ENCODE data around the gene CNTROB.
A peak's percentile ranks its signal among the peaks of the same experiment; 100 is the strongest.

Gene CNTROB, protein sequence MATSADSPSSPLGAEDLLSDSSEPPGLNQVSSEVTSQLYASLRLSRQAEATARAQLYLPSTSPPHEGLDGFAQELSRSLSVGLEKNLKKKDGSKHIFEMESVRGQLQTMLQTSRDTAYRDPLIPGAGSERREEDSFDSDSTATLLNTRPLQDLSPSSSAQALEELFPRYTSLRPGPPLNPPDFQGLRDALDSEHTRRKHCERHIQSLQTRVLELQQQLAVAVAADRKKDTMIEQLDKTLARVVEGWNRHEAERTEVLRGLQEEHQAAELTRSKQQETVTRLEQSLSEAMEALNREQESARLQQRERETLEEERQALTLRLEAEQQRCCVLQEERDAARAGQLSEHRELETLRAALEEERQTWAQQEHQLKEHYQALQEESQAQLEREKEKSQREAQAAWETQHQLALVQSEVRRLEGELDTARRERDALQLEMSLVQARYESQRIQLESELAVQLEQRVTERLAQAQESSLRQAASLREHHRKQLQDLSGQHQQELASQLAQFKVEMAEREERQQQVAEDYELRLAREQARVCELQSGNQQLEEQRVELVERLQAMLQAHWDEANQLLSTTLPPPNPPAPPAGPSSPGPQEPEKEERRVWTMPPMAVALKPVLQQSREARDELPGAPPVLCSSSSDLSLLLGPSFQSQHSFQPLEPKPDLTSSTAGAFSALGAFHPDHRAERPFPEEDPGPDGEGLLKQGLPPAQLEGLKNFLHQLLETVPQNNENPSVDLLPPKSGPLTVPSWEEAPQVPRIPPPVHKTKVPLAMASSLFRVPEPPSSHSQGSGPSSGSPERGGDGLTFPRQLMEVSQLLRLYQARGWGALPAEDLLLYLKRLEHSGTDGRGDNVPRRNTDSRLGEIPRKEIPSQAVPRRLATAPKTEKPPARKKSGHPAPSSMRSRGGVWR

GRCh38 chr17:7931709-7932482 is at the start of gene CNTROB, which contains the start of gene TRAPPC1:
Gene CNTROB (plus strand): TSS chr17:7932206. CDS start chr17:7933080, 874 bp downstream.
Gene TRAPPC1 (minus strand): TSS chr17:7931946. CDS start chr17:7931829, 117 bp downstream.
- peak; percentile 68 for DNase-seq

DNA sequence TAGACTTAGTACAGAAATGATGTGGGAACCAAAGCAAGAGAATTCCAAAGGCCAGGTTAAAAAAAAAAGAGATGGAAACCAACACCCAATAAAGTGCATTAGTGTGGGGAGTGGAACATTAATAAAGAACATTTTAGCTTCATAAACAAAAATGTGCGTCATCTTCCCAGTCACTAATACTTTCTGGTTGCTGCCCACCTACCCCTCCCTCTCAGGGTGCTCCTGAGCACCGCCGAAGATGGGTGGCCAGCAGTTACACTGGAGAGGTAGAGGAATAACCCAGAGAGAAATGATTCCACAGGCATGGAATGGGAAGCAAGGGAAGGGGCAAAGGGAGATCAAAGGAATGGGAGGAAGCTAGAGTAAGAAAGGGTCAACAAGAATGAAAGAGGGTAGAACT is 49.4 kb upstream of the CNTROB start:
- no peak for DNase-seq

GRCh38 chr17:7883781-7884386 is 48.1 kb upstream of the CNTROB start:
- no peak for DNase-seq

GRCh38 chr17:7884581-7885366 is 47.2 kb upstream of the CNTROB start:
- no peak for DNase-seq

DNA sequence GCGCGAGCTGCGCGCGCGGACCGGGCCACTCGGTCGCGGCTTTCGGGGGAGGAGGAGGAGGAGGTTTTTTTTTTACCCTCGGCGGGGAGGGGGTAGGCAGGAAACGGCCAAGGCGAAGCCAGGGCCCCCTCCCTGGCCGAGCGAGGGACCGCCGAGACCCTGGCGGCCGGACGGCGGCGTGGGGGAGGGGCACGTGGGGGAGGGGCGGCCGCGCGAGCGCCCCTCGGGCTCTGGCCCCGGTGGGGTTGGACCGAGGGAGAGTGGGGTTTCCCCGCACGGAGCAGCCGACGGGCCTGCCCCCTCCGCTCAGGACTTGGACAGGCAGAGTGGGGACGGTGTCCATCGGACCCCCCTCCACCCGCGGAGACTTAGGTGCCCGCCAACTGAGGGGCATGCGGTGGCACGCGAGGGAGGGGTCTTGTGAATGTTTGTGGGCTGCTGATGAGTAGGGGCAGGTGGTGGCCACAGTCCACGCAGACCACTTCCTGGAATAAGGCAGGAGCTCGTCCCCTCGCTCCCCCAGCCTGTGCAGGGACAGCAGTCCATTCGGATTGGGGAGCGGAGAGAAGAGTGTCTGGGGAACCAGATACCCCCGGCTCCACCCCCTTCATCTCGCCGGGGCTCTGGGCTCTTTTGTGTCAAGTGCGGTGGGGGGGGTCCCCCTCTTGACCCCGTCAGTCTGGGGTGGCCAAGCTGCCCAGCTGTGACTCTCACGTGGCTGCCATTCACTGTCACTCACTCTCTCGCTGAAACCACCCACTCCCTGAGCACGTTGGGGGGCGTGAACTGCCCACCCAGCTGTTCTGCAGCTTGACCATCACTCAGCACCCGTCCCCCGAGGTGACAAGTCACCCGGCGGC is 46.4 kb upstream of the CNTROB start:
- no peak for DNase-seq

- DNase-seq = peak; percentile 25
These were observed 45.6 kb upstream of the CNTROB start for GRCh38 chr17:7886227-7887037.

- no peak for DNase-seq
These were observed 44.9 kb upstream of the CNTROB start for GRCh38 chr17:7887038-7887481.

- peak; percentile 71 for DNase-seq
These were observed 44.4 kb upstream of the CNTROB start for GRCh38 chr17:7887482-7888183.

GRCh38 chr17:7888184-7888920 is 43.7 kb upstream of the CNTROB start, which contains the start of gene CHD3:
Gene CHD3 (plus strand): TSS chr17:7888789. CDS start chr17:7889001, 212 bp downstream.
- DNase-seq = no peak

- peak; percentile 73 for DNase-seq
These were observed 42.6 kb upstream of the CNTROB start for GRCh38 chr17:7889166-7889955.

GRCh38 chr17:7893187-7893880 is 38.7 kb upstream of the CNTROB start:
- DNase-seq = no peak

GRCh38 chr17:7894226-7894625 is 37.8 kb upstream of the CNTROB start:
- DNase-seq = no peak

- no peak for DNase-seq
These were observed 37.1 kb upstream of the CNTROB start for GRCh38 chr17:7894866-7895265.

- DNase-seq = no peak
These were observed 34.9 kb upstream of the CNTROB start for GRCh38 chr17:7897090-7897489.

DNA sequence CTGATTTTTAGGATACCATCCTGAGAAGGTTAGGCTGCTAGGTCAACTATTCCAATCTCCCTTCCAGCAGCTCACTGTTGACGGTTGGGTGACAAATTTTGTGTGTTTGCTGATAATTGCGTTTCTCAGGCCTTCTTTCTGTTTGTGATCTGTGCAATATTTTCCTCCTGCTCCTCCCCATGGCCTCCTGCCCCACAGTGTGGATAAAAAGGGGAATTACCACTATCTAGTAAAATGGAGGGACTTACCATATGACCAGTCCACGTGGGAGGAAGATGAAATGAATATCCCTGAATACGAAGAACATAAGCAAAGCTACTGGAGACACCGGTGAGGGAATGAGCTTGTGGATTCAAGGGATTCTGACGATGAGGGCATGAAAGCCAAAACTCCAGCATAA is 34.2 kb upstream of the CNTROB start:
- no peak for DNase-seq

Data from NCI-H2081 treated with DMSO at 0.1 percent for 48 hours (cell line).